Loucy (cell line): ENCODE measurements around the gene HOXB8.

Source experiments
- EZH2phosphoT487 ChIP-seq: fragments of 200-600 bp; IDR thresholded peaks from 2 replicates; pipeline ENCODE4 v1.6.1; 2018; ENCODE audit warnings: antibody characterized with exemption, mild to moderate bottlenecking, moderate library complexity, borderline replicate concordance
- TF ChIP-seq, protein P1 (sequence below): fragments of 200-600 bp; sonication (generic); conservative IDR thresholded peaks from 2 replicates; pipeline ENCODE4 v1.5.1; 2014; ENCODE audit warnings: mild to moderate bottlenecking, antibody characterized with exemption, low read length

DNA sequence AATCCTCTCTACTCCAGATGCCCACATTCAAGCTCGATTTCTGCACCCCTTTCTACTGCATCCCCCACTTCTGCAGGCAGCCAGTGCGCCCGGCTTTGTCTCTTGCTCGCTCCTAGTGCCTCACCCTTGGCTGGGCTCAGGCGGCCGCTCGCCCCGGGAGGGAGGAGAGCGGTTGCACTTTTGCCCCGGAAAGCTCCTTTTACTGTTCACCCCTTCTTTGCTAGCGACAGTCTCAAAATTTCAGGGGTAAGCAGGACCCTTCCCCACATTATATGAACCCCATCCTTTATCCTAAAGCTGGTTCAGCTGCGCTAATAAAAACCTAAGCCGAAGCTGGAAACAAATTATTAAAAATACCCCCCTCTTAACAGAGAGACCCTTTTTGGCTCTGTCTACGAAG lies 22.5 kb downstream of the HOXB8 start:
- TF ChIP-seq, protein P1, sequence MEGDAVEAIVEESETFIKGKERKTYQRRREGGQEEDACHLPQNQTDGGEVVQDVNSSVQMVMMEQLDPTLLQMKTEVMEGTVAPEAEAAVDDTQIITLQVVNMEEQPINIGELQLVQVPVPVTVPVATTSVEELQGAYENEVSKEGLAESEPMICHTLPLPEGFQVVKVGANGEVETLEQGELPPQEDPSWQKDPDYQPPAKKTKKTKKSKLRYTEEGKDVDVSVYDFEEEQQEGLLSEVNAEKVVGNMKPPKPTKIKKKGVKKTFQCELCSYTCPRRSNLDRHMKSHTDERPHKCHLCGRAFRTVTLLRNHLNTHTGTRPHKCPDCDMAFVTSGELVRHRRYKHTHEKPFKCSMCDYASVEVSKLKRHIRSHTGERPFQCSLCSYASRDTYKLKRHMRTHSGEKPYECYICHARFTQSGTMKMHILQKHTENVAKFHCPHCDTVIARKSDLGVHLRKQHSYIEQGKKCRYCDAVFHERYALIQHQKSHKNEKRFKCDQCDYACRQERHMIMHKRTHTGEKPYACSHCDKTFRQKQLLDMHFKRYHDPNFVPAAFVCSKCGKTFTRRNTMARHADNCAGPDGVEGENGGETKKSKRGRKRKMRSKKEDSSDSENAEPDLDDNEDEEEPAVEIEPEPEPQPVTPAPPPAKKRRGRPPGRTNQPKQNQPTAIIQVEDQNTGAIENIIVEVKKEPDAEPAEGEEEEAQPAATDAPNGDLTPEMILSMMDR, result no peak
- no peak for TF ChIP-seq EZH2phosphoT487
